ENCODE measurements around the gene DPM3. TPM values are rescaled to one million over a fixed set of nuclear protein-coding genes. Genes with fewer than 3 reads are reported as not detected.
"Not testable (repeated sequence)": the region's sequence is repeated elsewhere in the genome, so short reads cannot be mapped to it uniquely, and the experiment has no call there.

DPM3 gene
- polyA plus RNA-seq, 3 donors: 26.4 to 36.9 (median 33.0) TPM

- no peak for DNase-seq (ENCODE audit: low read depth in 3 of 3, low spot score in 2 of 3)
These were observed 13.0 kb downstream of the DPM3 start, which contains the start of gene EFNA1 for GRCh38 chr1:155127105-155127966. Gene EFNA1 (plus strand): TSS chr1:155127876. CDS start chr1:155127978, 102 bp downstream.

DNA sequence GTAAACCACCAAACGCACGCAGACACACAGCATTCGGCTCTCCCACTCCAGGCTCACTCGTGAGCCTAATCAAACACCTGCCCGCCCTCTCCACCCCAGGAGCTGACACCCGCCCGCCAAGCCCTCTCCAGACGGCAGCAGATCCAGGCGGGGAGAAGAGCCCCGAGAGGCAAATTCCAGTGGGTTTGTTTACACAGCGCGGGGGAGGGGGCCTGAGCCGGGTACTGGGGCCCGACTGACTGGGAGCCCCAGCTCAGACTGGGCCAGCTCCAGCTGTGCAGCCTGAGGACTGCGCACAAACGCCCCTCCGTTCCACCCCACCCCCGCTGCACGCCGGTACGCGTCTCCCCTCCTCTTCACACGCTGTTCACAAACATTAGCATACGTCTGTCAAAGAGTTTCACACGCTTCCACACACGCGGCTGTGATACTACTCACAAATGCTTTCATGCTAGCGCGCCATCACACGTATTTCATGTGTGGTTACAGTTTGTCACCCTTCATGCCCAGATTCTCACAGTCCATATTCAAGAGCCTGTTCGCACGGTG is 13.7 kb downstream of the DPM3 start:
- DNase-seq (ENCODE audit: low read depth in 3 of 3, low spot score in 2 of 3): no peak

GRCh38 chr1:155125946-155126555 is 14.3 kb downstream of the DPM3 start:
- no peak for DNase-seq (ENCODE audit: low read depth in 3 of 3, low spot score in 2 of 3)

DNA sequence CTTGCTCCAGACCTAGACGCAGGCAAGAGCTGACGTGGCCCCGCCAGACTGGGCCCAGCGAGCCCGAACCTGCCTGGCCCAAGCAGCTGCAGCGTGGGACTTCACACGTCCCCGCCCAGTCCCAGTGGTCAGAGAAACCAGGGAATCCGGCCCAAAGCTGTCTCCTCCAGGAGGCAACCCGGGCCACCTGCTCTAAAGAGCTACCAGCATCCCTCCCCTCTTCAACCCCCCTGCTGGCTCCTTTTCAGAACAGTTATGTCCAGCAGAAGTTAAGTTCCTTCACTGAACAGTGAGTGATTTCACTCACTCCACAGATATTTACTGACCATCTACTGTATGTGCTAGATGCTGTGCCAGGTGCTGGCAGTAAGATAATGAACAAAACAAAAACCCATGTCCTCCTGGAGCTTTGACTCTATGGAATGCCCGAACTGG is 14.8 kb downstream of the DPM3 start:
- no peak for DNase-seq (ENCODE audit: low read depth in 3 of 3, low spot score in 2 of 3)

GRCh38 chr1:155124503-155125463 is 15.5 kb downstream of the DPM3 start:
- DNase-seq (ENCODE audit: low read depth in 3 of 3, low spot score in 2 of 3): no peak

DNA sequence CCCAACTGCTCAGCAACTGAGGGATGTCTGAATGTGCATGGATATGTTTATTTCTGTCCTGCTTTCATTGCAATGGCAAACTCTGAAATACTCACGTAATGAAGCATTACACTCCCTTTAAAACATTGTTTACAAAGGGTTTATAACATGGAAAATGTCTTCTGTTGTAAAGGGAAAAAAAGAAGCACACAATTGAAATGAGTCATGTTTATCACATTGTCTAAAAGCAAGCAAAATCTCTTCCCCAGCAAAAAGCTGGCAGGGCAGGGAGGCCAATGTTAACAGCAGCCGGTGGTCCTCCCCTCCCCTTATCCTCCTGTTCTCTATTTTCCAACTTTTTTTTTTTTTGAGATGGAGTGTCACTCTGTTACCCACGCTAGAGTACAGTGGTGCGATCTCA is 16.5 kb downstream of the DPM3 start:
- no peak for DNase-seq (ENCODE audit: low read depth in 3 of 3, low spot score in 2 of 3)

DNA sequence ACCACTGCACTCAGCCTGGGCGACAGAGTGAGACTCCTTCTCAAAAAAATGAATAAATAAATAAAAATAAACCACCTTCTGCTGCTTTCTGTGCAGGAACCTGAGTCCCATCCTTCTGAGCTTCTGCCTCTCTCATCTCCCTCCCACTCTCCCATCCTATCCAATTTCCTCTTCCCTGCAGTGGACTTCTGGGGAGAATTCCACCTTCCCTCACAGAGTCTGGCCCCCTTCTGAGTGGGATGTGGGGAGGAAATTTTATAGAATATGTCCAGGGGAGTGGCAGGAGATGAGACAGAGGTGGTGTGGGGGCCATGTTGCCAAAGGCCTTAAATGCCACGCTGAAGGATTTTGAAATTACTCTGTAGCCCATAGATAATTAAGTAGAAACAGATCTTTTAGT is 18.0 kb downstream of the DPM3 start:
- DNase-seq (ENCODE audit: low read depth in 3 of 3, low spot score in 2 of 3): no peak

DNA sequence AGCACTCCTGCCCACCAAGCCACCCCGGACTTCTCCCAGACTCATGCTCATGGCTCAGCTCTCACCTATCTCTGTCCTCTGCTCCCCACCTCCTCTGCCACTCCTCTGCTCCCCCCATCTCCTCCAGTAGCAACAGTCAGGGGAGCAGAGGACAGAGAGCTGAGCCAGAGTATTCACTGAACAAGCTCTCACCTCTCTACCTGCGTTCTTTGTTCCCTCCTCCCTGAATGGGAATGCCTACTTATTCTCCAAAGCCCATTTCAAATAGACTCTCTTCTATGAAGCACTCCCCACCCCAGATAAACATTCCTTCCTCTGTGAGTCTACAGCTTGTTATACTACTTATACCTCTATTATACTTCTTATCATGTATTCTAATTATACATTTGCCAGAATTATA is 19.1 kb downstream of the DPM3 start:
- no peak for DNase-seq (ENCODE audit: low read depth in 3 of 3, low spot score in 2 of 3)

DNA sequence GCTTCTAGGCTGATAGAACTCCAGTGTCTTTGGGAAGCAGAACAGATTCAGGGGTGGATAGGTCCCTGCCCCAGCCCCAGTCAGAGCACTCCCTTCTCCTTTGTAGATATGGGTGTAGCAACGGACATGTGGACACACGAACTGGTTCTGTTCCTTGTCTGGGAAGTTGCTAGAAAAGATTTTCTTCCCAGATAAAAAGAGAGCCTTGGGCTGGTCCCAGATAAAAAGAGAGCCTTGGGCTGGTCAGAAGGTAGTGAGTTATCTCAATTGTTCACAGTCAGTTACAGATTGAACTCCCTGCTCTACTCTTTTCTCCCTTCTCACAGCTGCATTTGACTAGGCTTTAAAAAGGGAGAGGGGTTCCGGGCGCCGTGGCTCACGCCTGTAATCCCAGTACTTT is 20.1 kb downstream of the DPM3 start:
- no peak for DNase-seq (ENCODE audit: low read depth in 3 of 3, low spot score in 2 of 3)

DNA sequence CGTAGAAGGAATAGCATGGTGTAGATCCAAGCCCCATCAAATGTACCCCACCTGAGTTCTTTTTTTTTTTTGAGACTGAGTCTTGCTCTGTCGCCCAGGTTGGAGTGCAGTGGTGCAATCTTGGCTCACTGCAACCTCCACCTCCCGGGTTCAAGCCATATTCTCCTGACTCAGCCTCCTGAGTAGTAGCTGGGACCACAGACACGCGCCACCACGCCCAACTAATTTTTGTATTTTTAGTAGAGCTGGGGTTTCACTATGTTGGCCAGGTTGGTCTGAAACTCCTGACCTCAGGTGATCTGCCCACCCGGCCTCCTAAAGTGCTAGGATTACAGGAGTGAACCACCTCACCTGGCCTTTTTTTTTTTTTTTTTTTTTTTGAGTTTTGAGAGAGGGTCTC is 22.2 kb downstream of the DPM3 start:
- not testable (repeated sequence) for DNase-seq (ENCODE audit: low read depth in 3 of 3, low spot score in 2 of 3)

DNA sequence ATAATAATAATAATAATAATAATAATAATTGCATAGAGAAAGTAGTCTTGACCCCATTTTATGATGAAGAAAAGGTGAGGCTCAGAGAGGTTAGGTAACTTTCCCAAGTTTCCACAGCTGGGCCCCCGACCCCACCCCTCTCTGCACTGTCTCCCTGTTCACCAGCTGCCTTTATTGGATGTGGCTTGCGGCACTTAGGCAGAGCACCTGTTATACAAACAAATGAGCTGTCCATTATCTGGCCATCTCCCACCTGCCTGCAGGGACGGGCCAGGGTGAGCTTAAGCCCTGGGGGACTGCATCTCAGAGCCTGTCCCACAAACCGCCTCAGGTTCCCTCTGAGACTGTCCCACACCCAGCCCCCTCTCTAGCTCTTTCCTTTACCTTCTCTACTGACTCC is 22.7 kb downstream of the DPM3 start:
- no peak for DNase-seq (ENCODE audit: low read depth in 3 of 3, low spot score in 2 of 3)

GRCh38 chr1:155116113-155116764 is 24.1 kb downstream of the DPM3 start:
- DNase-seq (ENCODE audit: low read depth in 3 of 3, low spot score in 2 of 3): no peak

DNA sequence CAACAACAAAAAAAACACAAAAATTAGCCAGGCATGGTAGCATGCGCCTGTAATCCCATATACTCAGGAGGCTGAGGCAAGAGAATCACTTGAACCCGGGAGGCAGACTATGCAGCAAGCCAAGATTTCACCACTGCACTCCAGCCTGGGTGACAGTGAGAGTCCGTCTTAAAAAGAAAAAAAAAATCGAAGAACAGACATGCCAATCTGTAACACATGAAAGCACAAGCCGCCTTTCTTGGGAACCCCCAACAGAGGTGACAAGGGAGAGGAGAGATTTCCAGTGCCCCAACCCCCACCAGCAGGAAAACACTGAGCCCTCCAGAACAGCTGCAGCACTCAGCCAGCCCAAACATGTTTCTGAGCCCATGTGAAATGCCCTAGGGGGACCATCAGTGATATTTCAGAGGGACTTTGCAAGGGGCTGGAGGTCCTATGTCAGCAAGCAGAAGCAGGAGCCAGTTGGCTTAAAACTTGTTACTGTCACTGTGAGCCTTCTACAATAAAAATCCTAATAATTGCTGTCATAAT is 26.8 kb downstream of the DPM3 start:
- no peak for DNase-seq (ENCODE audit: low read depth in 3 of 3, low spot score in 2 of 3)

DNA sequence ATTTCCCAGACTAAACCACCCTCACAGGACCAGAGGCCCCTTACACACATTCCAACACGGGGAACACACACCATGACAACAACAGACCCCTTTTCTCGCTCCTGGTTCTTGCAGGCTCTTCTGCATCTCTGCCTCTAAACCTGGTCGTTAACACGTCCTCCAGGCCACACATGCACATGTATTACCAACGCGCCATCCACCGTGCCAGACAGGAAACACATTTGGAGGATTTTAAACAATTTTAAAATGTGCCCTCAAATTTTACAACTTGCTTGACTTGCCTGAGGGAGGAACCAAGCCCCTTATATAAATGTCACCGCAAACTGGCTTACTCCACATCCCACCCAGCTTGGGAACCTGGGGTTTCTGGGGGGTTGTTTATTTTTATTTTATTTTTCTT is 29.5 kb downstream of the DPM3 start:
- no peak for DNase-seq (ENCODE audit: low read depth in 3 of 3, low spot score in 2 of 3)

GRCh38 chr1:155110381-155110780 is 29.9 kb downstream of the DPM3 start:
- DNase-seq (ENCODE audit: low read depth in 3 of 3, low spot score in 2 of 3): no peak

DNA sequence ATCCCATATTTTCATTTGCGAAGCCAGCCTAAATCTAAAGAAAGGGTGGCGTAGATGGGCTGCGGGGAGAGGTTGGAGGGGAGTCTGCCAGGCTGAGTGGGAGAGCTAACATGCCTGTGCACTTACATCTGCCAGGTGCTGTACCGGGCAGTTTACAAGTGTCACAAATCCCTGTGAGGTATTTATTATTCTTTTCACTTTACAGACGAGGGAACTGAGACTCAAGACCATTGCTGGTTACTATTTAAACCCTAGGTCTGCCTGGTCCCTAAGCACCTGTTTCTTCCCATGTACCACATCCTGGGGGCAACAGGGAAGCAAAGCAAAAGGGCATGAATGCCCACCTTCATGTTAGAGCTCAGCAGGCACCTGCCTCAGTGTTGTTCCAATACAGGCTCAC is 32.0 kb downstream of the DPM3 start:
- DNase-seq (ENCODE audit: low read depth in 3 of 3, low spot score in 2 of 3): no peak

DNA sequence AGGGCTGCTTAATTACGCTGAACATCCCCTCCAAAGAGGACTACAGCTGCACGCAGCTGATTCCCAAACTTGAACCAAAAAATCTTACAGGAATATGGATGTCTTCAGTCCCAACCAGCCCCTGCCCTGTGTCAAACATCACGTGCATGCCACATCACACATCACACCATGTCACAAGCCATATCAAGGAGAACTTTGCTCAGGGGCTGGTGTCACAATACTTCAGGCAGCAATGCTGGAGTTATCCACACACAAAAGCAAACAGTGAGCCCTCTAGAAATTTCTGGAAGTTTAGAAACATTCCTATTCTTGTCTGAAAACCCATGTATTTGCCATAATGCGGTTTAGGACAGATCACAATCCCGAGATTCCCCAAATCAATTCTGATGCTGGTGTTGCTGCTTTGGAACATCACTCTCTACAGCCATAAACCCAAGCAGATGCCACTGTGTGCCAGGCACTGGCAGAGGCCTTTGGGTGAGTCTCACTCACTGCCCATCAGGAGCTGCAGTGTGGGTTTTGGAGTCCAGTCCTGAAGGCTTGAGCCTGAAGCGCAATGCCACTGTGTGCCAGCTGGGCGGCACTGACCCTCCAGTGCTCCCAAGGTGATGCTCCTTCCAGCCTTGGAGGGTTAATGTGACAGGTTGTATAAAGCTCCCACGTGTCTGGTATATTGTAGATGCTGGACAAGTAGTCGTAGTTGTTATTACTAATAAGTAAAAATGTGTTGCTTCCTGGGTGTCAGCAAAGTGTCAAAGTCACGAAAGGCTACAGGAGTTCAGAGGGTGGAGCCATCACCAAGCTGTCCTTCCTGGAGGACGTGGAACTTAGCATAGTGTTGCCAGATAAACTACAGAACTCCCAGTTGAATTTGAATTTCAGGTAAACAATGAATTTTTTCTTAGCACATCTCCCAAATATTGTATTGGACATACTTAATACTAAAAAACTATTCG is 32.7 kb downstream of the DPM3 start:
- no peak for DNase-seq (ENCODE audit: low read depth in 3 of 3, low spot score in 2 of 3)

DNA sequence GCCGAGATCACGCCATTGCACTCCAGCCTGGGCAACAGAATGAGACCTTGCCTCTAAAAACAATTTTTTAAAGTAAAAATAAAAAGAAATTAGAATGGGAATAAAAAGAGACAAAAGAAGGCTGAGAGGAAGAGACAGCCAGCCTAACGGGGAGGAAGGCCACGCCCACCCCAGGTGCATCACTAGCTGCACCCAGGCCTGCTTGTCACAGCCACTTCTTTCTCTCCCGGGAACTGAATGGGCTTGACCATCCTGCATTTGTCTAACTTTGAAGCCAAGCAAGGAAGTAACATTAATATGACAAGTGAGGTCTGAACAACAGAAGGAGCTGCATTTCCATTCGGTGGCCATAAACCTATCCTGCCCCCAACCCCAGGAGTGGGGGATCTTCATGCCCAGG is 33.5 kb downstream of the DPM3 start:
- no peak for DNase-seq (ENCODE audit: low read depth in 3 of 3, low spot score in 2 of 3)

GRCh38 chr1:155105604-155106011 is 34.7 kb downstream of the DPM3 start:
- DNase-seq (ENCODE audit: low read depth in 3 of 3, low spot score in 2 of 3): no peak

Data from right renal cortex interstitium (tissue), 3 donors.